Fibroblast of pulmonary artery (primary cell): ENCODE data around the gene TPRKB.
A peak's percentile ranks its signal among the peaks of the same experiment; 100 is the strongest.
"Not testable (repeated sequence)": the region's sequence is repeated elsewhere in the genome, so short reads cannot be mapped to it uniquely, and the experiment has no call there.

Source experiments
- DNase-seq: peaks from one replicate; pipeline ENCODE4 v3.0.0-alpha.2; 2010; ENCODE audit warnings: low read depth
- H3K4me3 ChIP-seq: replicated peaks from 2 replicates; pipeline ENCODE4 v1.5.1; 2011; ENCODE audit warnings: low read depth, mild to moderate bottlenecking, control low read depth, low read length, moderate library complexity
- TF ChIP-seq, protein P1 (sequence below): IDR thresholded peaks from 2 replicates; pipeline ENCODE4 v1.5.1; 2011; ENCODE audit warnings: mild to moderate bottlenecking, control low read depth, low read length, inconsistent platforms; ENCODE audit errors: missing control alignments

TPRKB gene

DNA sequence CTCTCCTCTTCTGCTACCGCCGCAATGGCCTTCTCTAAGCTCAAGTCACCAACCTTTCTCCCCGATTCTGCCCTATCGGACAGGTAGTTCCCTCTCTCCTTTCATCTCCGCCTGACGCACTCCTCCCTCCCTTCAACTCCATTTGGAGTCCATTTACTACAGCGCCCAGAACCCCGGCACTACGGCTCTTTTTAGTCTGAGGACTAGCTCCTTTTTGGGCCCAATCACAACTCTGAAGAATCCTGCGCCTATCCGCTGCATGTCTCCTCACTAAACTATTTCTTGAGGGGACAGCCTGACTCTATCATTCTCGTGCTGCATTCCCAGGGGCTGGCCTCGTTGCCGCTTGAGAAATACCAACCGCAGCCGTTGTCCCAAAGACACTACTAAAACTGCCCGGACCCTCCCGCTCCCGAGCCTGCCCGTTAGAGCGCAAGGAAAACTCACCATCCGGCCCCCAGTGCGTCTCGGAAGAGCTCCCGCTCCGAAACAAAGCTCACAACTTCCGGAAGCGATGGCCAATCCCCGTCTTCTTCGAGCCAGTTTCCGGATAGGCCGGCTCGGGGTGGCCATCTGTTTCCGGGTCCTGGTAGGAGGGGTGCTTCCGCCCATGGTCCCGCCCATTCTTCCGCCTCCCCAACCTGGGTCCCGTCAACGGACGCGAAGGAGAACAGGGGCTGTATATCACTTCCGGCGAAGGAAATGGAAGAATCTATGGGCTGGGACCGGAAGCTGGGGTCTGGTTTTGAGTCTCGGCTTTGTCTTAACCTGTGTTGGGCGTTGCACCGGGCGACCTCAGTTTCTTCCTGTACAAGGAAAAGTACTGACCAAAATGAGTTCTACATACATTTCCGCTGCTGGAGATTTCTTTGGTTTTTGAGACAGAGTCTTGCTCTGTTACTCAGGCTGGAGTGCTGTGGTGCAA lies at the start of gene TPRKB:
Gene TPRKB, minus strand, starts transcription at position 491 of the 925 bp plus-strand sequence. CDS start 2,776 bp downstream, outside the sequence.
- H3K4me3 ChIP-seq = peak within 1 kb of the TSS; percentile 96
- TF ChIP-seq, protein P1, sequence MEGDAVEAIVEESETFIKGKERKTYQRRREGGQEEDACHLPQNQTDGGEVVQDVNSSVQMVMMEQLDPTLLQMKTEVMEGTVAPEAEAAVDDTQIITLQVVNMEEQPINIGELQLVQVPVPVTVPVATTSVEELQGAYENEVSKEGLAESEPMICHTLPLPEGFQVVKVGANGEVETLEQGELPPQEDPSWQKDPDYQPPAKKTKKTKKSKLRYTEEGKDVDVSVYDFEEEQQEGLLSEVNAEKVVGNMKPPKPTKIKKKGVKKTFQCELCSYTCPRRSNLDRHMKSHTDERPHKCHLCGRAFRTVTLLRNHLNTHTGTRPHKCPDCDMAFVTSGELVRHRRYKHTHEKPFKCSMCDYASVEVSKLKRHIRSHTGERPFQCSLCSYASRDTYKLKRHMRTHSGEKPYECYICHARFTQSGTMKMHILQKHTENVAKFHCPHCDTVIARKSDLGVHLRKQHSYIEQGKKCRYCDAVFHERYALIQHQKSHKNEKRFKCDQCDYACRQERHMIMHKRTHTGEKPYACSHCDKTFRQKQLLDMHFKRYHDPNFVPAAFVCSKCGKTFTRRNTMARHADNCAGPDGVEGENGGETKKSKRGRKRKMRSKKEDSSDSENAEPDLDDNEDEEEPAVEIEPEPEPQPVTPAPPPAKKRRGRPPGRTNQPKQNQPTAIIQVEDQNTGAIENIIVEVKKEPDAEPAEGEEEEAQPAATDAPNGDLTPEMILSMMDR = no peak
- DNase-seq = peak; percentile 98

DNA sequence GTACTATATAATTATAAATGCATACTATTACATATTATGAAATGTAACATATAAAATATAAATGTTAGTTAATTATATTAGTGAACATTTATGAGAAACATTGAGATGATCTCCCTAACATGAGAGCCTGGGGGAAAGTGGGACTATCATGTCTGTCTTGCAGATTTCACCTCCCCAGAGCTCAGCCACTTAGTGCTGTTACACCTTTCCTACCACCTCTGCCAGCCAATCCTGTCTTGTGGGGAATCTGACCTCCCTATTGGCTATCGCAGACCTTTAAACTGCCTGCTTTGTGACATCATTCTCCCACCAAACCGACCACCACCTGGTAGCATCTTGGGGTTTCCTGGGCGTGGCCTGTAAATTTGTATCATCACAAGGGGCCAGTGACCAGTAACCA lies 46.7 kb upstream of the TPRKB start, which contains the start of gene C2orf78:
Gene C2orf78, plus strand, starts transcription at position 301 of the 400 bp plus-strand sequence. CDS start 127 bp downstream, outside the sequence.
- H3K4me3 ChIP-seq, DNase-seq: not testable (repeated sequence)

DNA sequence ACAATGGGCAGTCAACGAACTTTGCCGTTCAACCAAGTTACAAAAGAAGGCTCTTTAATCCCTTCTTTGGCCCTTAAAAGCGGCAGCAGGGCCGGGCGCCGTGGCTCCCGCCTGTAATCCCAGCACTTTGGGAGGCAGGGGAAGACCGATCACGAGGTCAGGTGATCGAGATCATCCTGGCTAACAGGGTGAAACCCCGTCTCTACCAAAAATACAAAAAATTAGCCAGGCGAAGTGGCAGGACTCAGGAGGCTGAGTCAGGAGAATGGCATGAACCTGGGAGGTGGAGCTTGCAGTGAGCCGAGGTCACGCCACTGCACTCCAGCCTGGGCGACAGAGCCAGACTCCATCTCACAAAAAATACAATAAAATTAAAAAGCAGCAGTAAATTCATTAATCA lies 46.3 kb upstream of the TPRKB start:
- H3K4me3 ChIP-seq, DNase-seq: not testable (repeated sequence)

DNA sequence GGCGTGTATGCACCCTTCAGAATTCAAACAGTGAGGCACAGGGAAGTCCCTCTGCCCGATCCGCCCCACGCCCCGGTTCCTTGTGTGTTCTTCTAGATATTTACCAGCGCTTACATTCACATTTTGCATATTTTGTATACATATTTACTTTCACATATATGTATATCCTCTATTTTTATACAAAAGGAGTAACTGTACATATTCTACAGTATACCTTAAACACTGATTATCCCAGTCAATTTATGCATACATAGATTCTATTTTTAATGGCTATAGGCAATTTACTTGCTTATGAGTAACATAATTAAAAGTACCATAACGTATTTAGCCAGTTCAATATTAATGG lies 43.1 kb upstream of the TPRKB start:
- H3K4me3 ChIP-seq = peak overlapping the region; percentile 100
- DNase-seq = no peak
- TF ChIP-seq, protein P1 = no peak

DNA sequence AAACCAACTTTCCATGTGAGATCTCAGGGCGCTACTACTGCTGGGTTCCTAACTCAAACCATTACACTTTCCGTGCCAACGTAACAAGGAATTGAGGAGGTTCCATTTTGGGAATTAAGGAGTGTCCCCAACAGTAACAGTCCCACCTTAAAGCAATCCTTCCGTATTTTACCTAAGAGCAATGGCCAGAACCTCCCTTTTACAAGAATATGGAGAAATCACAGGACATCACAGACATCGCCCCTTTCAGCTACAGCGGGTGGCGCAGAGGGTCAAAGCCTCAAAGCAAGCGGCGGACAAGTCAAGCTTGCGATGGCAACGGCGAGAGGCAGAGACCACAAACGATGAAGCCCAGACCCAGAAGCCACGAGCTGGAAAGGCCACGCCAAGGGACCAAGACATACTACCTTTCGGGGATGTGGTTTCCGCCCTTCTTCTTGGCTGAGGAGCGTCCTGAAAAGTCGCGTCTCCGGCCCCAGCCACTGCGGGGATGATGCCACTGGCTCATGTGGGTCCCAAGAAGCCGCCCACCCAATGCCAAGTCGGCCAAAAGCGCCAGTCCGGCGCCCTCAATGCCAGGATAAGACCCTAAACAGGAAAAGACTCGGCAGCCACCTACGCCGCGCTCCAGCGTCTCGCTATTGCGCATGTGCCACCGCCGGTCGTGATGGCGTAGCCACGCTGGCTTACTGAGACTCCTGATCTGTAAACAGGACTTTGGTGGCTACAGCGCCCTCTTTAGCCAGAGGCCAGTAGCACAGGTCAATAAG lies 42.5 kb upstream of the TPRKB start, which contains the start of gene DUSP11:
Gene DUSP11, minus strand, starts transcription at position 637 of the 770 bp plus-strand sequence. Its CDS starts 129 bp downstream, at position 508.
- TF ChIP-seq, protein P1 = peak; percentile 94
- peak within 1 kb of the TSS; percentile 100 for H3K4me3 ChIP-seq
- peak; percentile 95 for DNase-seq

DNA sequence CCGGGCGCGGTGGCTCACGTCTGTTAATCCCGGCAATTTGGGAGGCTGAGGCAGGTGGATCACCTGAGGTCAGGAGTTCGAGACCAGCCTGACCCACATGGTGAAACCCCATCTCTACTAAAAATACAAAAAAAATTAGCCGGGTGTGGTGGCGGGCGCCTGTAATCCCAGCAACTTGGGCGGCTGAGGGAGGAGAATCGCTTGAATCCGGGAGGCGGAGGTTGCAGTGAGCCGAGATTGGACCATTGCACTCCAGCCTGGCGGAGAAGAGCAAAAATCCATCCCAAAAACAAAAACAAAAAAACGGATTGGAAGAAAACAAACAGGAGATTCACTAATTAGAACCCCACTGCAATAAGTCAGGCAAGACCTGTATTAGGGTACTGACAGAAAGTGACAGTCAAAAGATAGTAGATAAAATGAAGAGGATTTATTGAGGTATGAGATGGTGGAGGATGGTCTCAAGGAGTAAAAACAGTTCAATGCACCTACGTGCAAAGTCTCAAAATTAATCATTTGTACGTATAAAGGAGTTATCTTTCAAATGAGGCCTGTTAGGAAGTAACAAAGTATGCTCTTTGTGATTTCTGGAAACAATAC lies 41.8 kb upstream of the TPRKB start:
- DNase-seq = peak; percentile 2
- H3K4me3 ChIP-seq = peak overlapping the region; percentile 100

DNA sequence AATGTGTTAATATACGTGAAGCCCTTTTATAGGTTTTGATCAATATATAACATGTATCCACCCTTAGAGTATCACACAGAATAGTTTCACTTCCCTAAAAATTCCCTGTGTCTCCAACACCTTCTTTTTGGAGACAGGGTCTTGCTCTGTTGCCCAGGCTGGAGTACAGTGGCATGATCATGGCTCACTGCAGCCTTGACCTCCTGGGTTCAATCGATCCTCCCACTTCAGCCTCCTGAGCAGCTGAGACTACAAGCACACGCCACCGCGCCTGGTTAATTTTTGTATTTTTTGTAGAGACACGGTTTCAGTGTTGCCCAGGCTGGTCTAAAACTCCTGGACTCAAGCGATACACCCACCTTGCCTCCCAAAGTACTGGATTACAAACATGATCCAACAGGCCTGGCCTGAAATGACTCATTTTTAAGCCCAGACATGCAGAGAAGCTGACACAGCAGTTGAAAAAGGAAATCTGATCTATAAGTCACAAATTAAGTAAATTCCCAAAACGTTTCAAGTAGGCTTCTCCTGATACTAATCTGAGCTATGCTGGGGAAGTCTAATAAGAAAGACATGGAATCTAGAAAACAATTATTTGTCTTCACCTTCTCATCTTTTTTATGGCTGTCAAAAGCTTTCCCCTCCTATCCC lies 39.8 kb upstream of the TPRKB start:
- peak; percentile 16 for DNase-seq
- H3K4me3 ChIP-seq = no peak overlapping the region
- TF ChIP-seq, protein P1 = no peak

DNA sequence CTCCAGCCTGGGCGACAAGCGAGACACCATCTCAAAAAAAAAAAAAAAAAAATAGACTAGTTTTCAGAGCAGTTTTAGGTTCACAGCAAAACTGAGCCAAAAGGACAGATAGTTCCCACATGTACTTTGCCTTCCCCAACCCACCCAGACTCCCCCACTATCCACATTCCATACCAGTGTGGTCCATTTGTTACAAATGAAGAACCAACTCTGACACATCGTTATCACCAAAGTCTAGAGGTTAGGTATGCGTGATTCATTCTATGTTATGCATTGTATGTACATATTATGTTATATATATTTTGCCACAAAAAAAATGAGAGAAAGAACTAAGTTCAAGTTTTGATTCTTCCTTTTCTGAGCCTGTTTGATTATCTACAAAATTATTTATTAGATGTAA lies 39.2 kb upstream of the TPRKB start:
- no peak overlapping the region for H3K4me3 ChIP-seq
- DNase-seq = peak; percentile 29
- TF ChIP-seq, protein P1 = no peak
